Right ventricle myocardium inferior (tissue), 1 donor: Measurements from ENCODE around the gene PDE11A. TPM values are rescaled to one million over a fixed set of nuclear protein-coding genes. Genes with fewer than 3 reads are reported as not detected.
A peak's percentile ranks its signal among the peaks of the same experiment; 100 is the strongest.

Source experiments
- ATAC-seq: fragments of 200-7000 bp; cut with Tn5 transposase; one replicate; pipeline ENCODE4 v1.9.1; 2020; ENCODE audit warnings: mild to moderate bottlenecking, moderate library complexity
- DNase-seq: peaks from one replicate; pipeline ENCODE4 v3.0.0; 2021; ENCODE audit errors: missing footprints
- intact Hi-C: fragments of 100-400 bp; cut with DNase I; formaldehyde crosslinking; loops from one replicate; pipeline ENCODE4 v1.11.0; 2022
- total RNA-seq: library from RNA; stranded (reverse); fragmentation: NEBNext Ultra II Directional; extraction: Animal tissue kit (Norgen Biotek cat#: 25700); gene quantifications from one replicate; pipeline ENCODE4 v1.2.1, GENCODE V29; 2021
- donor health status: DM: no; HTN: yes; CAD: no; lungs with severe emphysema.

Gene PDE11A
- total RNA-seq, 1 donor from 2014 or later = 4.4 TPM

GRCh38 chr2:177759443-177759842, 313.1 kb downstream of the PDE11A start:
- no peak for DNase-seq
- intact Hi-C loops = loop anchor here (2.0 to 10.0 kb wide), 2 partner anchors 495 to 593 kb away; partner anchors contain the start of gene NFE2L2
- no peak for ATAC-seq

- DNase-seq = no peak
- intact Hi-C loops = loop anchor here (2.0 to 10.0 kb wide), 2 partner anchors 494 to 592 kb away; partner anchors contain the start of gene NFE2L2
- no peak for ATAC-seq
Observed at GRCh38 chr2:177758591-177759371, 313.8 kb downstream of the PDE11A start.

- intact Hi-C loops = loop anchor here (2.0 to 10.0 kb wide), 2 partner anchors 268 to 492 kb away; partner anchors contain the start of gene NFE2L2
- ATAC-seq (no peak), DNase-seq (no peak)
Observed at GRCh38 chr2:177756336-177756735, 316.2 kb downstream of the PDE11A start.

GRCh38 chr2:177754492-177754873, 318.1 kb downstream of the PDE11A start:
- no peak for DNase-seq
- ATAC-seq = peak; percentile 38
- intact Hi-C loops = loop anchor here (10.0 kb wide), 1 partner anchor 490 kb away; the partner anchor contains the start of gene NFE2L2

GRCh38 chr2:177753682-177754491, 318.7 kb downstream of the PDE11A start:
- intact Hi-C loops = loop anchor here (10.0 kb wide), 1 partner anchor 489 kb away; the partner anchor contains the start of gene NFE2L2
- ATAC-seq (peak; percentile 97), DNase-seq (peak; percentile 85)

- intact Hi-C loops = no loop called here
- DNase-seq = no peak
- no peak for ATAC-seq
Observed at GRCh38 chr2:177748360-177748759, 324.2 kb downstream of the PDE11A start.

GRCh38 chr2:177747384-177747783, 325.2 kb downstream of the PDE11A start:
- no peak for ATAC-seq
- no peak for DNase-seq
- intact Hi-C loops = no loop called here

GRCh38 chr2:177746358-177746757, 326.2 kb downstream of the PDE11A start:
- no peak for ATAC-seq
- intact Hi-C loops = no loop called here
- peak; percentile 20 for DNase-seq

- peak; percentile 21 for DNase-seq
- ATAC-seq = no peak
- intact Hi-C loops = no loop called here
Observed at GRCh38 chr2:177745531-177745930, 327.0 kb downstream of the PDE11A start.

- no peak for DNase-seq
- intact Hi-C loops = no loop called here
- no peak for ATAC-seq
Observed at GRCh38 chr2:177742851-177743250, 329.7 kb downstream of the PDE11A start.

- intact Hi-C loops = no loop called here
- no peak for ATAC-seq
- DNase-seq = no peak
Observed at GRCh38 chr2:177741866-177742265, 330.7 kb downstream of the PDE11A start.

- intact Hi-C loops = no loop called here
- DNase-seq = no peak
- ATAC-seq = no peak
Observed at GRCh38 chr2:177740700-177741099, 331.9 kb downstream of the PDE11A start.

- no peak for ATAC-seq
- DNase-seq = no peak
- intact Hi-C loops = no loop called here
Observed at GRCh38 chr2:177738461-177739235, 333.9 kb downstream of the PDE11A start.

GRCh38 chr2:177735318-177735803, 337.2 kb downstream of the PDE11A start:
- intact Hi-C loops = no loop called here
- ATAC-seq = no peak
- no peak for DNase-seq

GRCh38 chr2:177733322-177733855, 339.2 kb downstream of the PDE11A start:
- no peak for ATAC-seq
- DNase-seq = no peak
- intact Hi-C loops = no loop called here

GRCh38 chr2:177731384-177731783, 341.2 kb downstream of the PDE11A start:
- intact Hi-C loops = no loop called here
- no peak for ATAC-seq
- DNase-seq = no peak

- ATAC-seq (no peak), DNase-seq (no peak)
- intact Hi-C loops = no loop called here
Observed at GRCh38 chr2:177730792-177731191, 341.8 kb downstream of the PDE11A start.

GRCh38 chr2:177730363-177730762, 342.2 kb downstream of the PDE11A start:
- intact Hi-C loops = no loop called here
- DNase-seq = no peak
- no peak for ATAC-seq
